Measurements from ENCODE around the gene PLEKHM3.

- TF ChIP-seq CTCF (conservative IDR thresholded peaks at IDR 0.05 in 1 of 2, IDR thresholded peaks at IDR 0.05 in 1 of 2; ENCODE audit: low read depth in 1 of 2, low read length in 2 of 2) (no peak), EZH2 (IDR thresholded peaks at IDR 0.05; ENCODE audit: low read length, missing control alignments) (no peak)
Observed at GRCh38 chr2:207914716-207915115, 110.6 kb downstream of the PLEKHM3 start.

Measured in fibroblast of lung (primary cell).